Peyer's patch (tissue), 4 donors: ENCODE measurements around the gene LAYN.

ENCODE experiments used
- POLR2A ChIP-seq, 2 donors: fragments of 450-650 bp; IDR thresholded peaks; one replicate each; pipeline ENCODE4 v1.5.1; 2017; ENCODE audit warnings: antibody characterized with exemption in 2 of 2, mild to moderate bottlenecking in 2 of 2, moderate library complexity in 2 of 2
- TF ChIP-seq, protein P1 (sequence below), 6 experiments: fragments of 450-650 bp in 4 of 6; fragments of 200-600 bp in 2 of 6; sonication (generic) in 1 of 6; IDR thresholded peaks; one replicate each; pipeline ENCODE4 v1.5.1; 2017 to 2019; ENCODE audit warnings: antibody characterized with exemption in 6 of 6, mild to moderate bottlenecking in 3 of 6, moderate library complexity in 1 of 6

DNA sequence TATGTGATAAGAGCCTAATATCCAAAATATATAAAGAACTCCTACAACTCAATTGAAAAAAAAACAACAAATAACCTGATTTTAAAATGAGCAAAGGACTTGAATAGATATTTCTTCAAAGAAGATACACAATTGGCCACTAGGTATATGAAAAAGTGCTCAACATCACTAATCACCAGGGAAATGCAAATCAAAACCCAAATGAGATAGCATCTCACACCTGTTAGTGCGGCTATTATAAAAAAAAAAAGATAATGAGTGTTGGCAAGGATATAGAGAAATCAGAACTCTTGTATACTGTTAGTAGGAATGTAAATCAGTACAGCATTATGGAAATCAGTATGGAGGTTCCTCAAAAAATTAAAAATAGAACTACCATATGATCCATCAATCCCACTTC, 55.8 kb downstream of the LAYN start:
- TF ChIP-seq, protein P1, sequence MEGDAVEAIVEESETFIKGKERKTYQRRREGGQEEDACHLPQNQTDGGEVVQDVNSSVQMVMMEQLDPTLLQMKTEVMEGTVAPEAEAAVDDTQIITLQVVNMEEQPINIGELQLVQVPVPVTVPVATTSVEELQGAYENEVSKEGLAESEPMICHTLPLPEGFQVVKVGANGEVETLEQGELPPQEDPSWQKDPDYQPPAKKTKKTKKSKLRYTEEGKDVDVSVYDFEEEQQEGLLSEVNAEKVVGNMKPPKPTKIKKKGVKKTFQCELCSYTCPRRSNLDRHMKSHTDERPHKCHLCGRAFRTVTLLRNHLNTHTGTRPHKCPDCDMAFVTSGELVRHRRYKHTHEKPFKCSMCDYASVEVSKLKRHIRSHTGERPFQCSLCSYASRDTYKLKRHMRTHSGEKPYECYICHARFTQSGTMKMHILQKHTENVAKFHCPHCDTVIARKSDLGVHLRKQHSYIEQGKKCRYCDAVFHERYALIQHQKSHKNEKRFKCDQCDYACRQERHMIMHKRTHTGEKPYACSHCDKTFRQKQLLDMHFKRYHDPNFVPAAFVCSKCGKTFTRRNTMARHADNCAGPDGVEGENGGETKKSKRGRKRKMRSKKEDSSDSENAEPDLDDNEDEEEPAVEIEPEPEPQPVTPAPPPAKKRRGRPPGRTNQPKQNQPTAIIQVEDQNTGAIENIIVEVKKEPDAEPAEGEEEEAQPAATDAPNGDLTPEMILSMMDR (IDR thresholded peaks at IDR 0.05), result no peak
- no peak for TF ChIP-seq POLR2A (IDR thresholded peaks at IDR 0.05)
